ENCODE results near the gene NRBP1.

DNA sequence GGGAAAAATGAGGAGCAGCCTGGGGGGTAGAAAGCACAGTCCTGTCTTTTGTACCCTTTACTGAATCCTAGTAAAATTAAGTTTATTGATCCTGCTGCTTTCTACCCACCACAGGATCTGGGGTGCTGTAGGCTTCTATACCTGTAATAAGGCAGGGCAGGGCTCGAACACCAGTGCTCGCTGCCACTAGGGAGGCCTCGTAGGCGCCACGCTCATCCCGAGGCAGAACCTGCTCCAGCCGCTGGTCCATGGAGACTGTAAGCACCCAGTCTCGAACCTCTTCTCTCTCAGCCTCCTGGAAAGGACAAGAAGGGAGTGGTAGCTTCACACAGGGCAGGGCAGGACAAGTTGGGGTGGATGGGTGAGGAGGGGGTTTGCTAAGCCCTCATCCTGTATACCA, 16.7 kb downstream of the NRBP1 start:
- TF ChIP-seq, protein P1, sequence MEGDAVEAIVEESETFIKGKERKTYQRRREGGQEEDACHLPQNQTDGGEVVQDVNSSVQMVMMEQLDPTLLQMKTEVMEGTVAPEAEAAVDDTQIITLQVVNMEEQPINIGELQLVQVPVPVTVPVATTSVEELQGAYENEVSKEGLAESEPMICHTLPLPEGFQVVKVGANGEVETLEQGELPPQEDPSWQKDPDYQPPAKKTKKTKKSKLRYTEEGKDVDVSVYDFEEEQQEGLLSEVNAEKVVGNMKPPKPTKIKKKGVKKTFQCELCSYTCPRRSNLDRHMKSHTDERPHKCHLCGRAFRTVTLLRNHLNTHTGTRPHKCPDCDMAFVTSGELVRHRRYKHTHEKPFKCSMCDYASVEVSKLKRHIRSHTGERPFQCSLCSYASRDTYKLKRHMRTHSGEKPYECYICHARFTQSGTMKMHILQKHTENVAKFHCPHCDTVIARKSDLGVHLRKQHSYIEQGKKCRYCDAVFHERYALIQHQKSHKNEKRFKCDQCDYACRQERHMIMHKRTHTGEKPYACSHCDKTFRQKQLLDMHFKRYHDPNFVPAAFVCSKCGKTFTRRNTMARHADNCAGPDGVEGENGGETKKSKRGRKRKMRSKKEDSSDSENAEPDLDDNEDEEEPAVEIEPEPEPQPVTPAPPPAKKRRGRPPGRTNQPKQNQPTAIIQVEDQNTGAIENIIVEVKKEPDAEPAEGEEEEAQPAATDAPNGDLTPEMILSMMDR (conservative IDR thresholded peaks at IDR 0.05; ENCODE audit: low read depth, low read length): no peak
- TF ChIP-seq EZH2phosphoT487 (IDR thresholded peaks at IDR 0.05; ENCODE audit: borderline replicate concordance, low read length): no peak

Measured in PC-3 (cell line).